Calu3 (cell line): Measurements from ENCODE around the gene TNFRSF18. TPM values are rescaled to one million over a fixed set of nuclear protein-coding genes. Genes with fewer than 3 reads are reported as not detected.

ENCODE experiments used
- BruUV-seq: library from RNA; stranded (reverse); fragments of 400-500 nt; replicated peaks from 2 replicates; lab custom pipeline; 2021; lab: Mats Ljungman, UMichigan
- CTCF ChIA-PET: fragments of 300-600 bp; sonication (Branson Sonifier 250); formaldehyde crosslinking; loops from one replicate; lab custom pipeline; 2022; ENCODE audit warnings: antibody characterized with exemption; lab: Charles Lee
- DNase-seq: peaks from one replicate; pipeline ENCODE4 v3.0.0; 2022
- H3K27ac Mint-ChIP-seq: one replicate; pipeline ENCODE4 v1.8.0; 2022; ENCODE audit warnings: mixed read lengths; ENCODE audit not compliant: unreplicated experiment
- H3K27me3 Mint-ChIP-seq: one replicate; pipeline ENCODE4 v1.8.0; 2022; ENCODE audit warnings: mixed read lengths; ENCODE audit not compliant: unreplicated experiment
- H3K36me3 Mint-ChIP-seq: one replicate; pipeline ENCODE4 v1.8.0; 2022; ENCODE audit warnings: mild to moderate bottlenecking, moderate library complexity, mixed read lengths; ENCODE audit not compliant: insufficient read depth, unreplicated experiment
- H3K4me1 Mint-ChIP-seq: one replicate; pipeline ENCODE4 v1.8.0; 2022; ENCODE audit warnings: mild to moderate bottlenecking, low read depth, mixed read lengths; ENCODE audit not compliant: unreplicated experiment
- H3K4me3 Mint-ChIP-seq: one replicate; pipeline ENCODE4 v1.8.0; 2022; ENCODE audit warnings: mild to moderate bottlenecking, low read depth, moderate library complexity, mixed read lengths; ENCODE audit not compliant: unreplicated experiment
- H3K9me3 Mint-ChIP-seq: one replicate; pipeline ENCODE4 v1.8.0; 2022; ENCODE audit warnings: low read depth, mixed read lengths; ENCODE audit not compliant: unreplicated experiment
- CTCF ChIP-seq: fragments of 200-600 bp; IDR thresholded peaks from one replicate; pipeline ENCODE4 v1.8.0; 2022; ENCODE audit warnings: antibody characterized with exemption; ENCODE audit not compliant: unreplicated experiment
- intact Hi-C: fragments of 100-400 bp; cut with micrococcal nuclease; formaldehyde crosslinking; loops from one replicate; pipeline ENCODE4 v1.10.0; 2022; ENCODE audit not compliant: unreplicated experiment
- total RNA-seq: library from RNA; stranded (reverse); gene quantifications from 2 replicates; pipeline ENCODE4 v1.2.3, GENCODE V29; 2022

The TNFRSF18 gene
- total RNA-seq, 1 experiment from 2014 or later, result not detected

GRCh38 chr1:1171161-1171545 is 35.2 kb downstream of the TNFRSF18 start:
- Mint-ChIP-seq H3K4me1 (no peaks in the 10 kb centered on the region), H3K9me3 (no peaks in the 10 kb centered on the region), H3K36me3 (peaks cover 51% of the 10 kb centered on the region), H3K27me3 (no peaks in the 10 kb centered on the region), H3K27ac (no peak overlapping the region), H3K4me3 (no peak overlapping the region)
- CTCF ChIA-PET, result no interaction called here
- DNase-seq, result no peak
- no peak for TF ChIP-seq CTCF
- BruUV-seq, result no TSS peak
- intact Hi-C loops, result no loop called here

- BruUV-seq, result no TSS peak
- Mint-ChIP-seq H3K4me3 (no peak overlapping the region), H3K36me3 (peaks cover 52% of the 10 kb centered on the region), H3K27ac (no peak overlapping the region), H3K4me1 (peaks cover 6% of the 10 kb centered on the region), H3K27me3 (no peaks in the 10 kb centered on the region), H3K9me3 (no peaks in the 10 kb centered on the region)
- CTCF ChIA-PET, result no interaction called here
- intact Hi-C loops, result no loop called here
- no peak for DNase-seq
- TF ChIP-seq CTCF, result no peak
Measured at GRCh38 chr1:1170215-1171091, 35.9 kb downstream of the TNFRSF18 start.

- Mint-ChIP-seq H3K27ac (no peak overlapping the region), H3K36me3 (peaks cover 55% of the 10 kb centered on the region), H3K27me3 (no peaks in the 10 kb centered on the region), H3K4me3 (no peak overlapping the region), H3K4me1 (peaks cover 9% of the 10 kb centered on the region), H3K9me3 (no peaks in the 10 kb centered on the region)
- no peak for TF ChIP-seq CTCF
- intact Hi-C loops, result loop anchor here (10.0 kb wide), 1 partner anchor 65 kb away; the partner anchor contains the start of genes B3GALT6 and SDF4
- no TSS peak for BruUV-seq
- CTCF ChIA-PET, result no interaction called here
- no peak for DNase-seq
Measured at GRCh38 chr1:1169429-1170214, 36.8 kb downstream of the TNFRSF18 start.

GRCh38 chr1:1168451-1169411 is 37.7 kb downstream of the TNFRSF18 start:
- no peak overlapping the region for H3K27ac Mint-ChIP-seq
- intact Hi-C loops, result loop anchor here (10.0 kb wide), 1 partner anchor 66 kb away; the partner anchor contains the start of genes B3GALT6 and SDF4

More at GRCh38 chr1:1168451-1169411, 37.7 kb downstream of the TNFRSF18 start:
- Mint-ChIP-seq H3K27me3 (no peaks in the 10 kb centered on the region), H3K4me3 (no peak overlapping the region), H3K9me3 (no peaks in the 10 kb centered on the region), H3K4me1 (peaks cover 9% of the 10 kb centered on the region), H3K36me3 (peaks cover 60% of the 10 kb centered on the region)
- TF ChIP-seq CTCF, result no peak
- no TSS peak for BruUV-seq
- CTCF ChIA-PET, result no interaction called here
- no peak for DNase-seq
